LNCaP clone FGC (cell line): ENCODE data around the gene NKAIN4.

Experiments used
- DNase-seq: peaks from one replicate; pipeline ENCODE4 v3.0.0-alpha.2; 2011; ENCODE audit warnings: low read depth
- H3K4me3 ChIP-seq: 2 replicates; pipeline ENCODE4 v1.5.1; 2011; ENCODE audit warnings: mild to moderate bottlenecking, low read depth, low read length, control low read depth
- CTCF ChIP-seq: IDR thresholded peaks from 2 replicates; pipeline ENCODE4 v1.5.1; 2012; ENCODE audit warnings: mild to moderate bottlenecking; ENCODE audit not compliant: control insufficient read depth, insufficient read depth; ENCODE audit errors: extremely low read depth

NKAIN4 gene

GRCh38 chr20:63246490-63247288 is 7.6 kb downstream of the NKAIN4 start:
- no peak overlapping the region for H3K4me3 ChIP-seq
- no peak for DNase-seq
- no peak for TF ChIP-seq CTCF

- H3K4me3 ChIP-seq = no peak overlapping the region
- TF ChIP-seq CTCF = no peak
- DNase-seq = no peak
Measured at GRCh38 chr20:63244468-63244867, 9.8 kb downstream of the NKAIN4 start.

- no peak overlapping the region for H3K4me3 ChIP-seq
- TF ChIP-seq CTCF = no peak
- no peak for DNase-seq
Measured at GRCh38 chr20:63243604-63244247, 10.5 kb downstream of the NKAIN4 start.

GRCh38 chr20:63242736-63243135 is 11.5 kb downstream of the NKAIN4 start:
- no peak overlapping the region for H3K4me3 ChIP-seq
- no peak for DNase-seq
- TF ChIP-seq CTCF = no peak

- no peak overlapping the region for H3K4me3 ChIP-seq
- no peak for TF ChIP-seq CTCF
- DNase-seq = no peak
Measured at GRCh38 chr20:63241272-63241671, 13.0 kb downstream of the NKAIN4 start.

- no peak overlapping the region for H3K4me3 ChIP-seq
- TF ChIP-seq CTCF = no peak
- DNase-seq = no peak
Measured at GRCh38 chr20:63240004-63240403, 14.3 kb downstream of the NKAIN4 start.
